Measurements from ENCODE around the gene MYL6. TPM values are rescaled to one million over a fixed set of nuclear protein-coding genes. Genes with fewer than 3 reads are reported as not detected.

Gene MYL6
- total RNA-seq, 1 experiment from 2014 or later: 932 TPM

DNA sequence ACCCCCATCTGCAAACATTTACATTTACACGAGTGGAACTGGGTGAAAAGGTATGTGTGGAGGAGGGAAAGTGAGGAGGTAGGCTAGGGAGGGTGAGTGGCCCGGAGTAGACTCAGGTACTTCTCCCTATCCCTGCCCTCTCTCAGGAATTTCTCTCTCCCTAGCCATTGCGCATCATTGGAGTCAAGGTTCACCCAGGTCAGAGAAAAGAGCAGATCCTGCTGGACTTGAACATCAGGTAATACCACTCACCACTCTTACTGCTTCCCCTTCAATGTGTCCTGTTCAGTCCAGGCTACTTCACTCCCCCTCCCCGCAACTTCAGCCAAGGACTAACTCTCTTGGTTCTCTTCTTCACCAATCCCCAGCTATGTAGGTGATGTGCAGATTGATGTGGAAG lies 27.3 kb upstream of the MYL6 start:
- peaks cover 46% of the 10 kb centered on the region for H3K36me3 Mint-ChIP-seq
- no peak for TF ChIP-seq EMX1 (CRISPR knock-in tag; IDR thresholded peaks at IDR 0.05)
- TF ChIP-seq, protein P1, sequence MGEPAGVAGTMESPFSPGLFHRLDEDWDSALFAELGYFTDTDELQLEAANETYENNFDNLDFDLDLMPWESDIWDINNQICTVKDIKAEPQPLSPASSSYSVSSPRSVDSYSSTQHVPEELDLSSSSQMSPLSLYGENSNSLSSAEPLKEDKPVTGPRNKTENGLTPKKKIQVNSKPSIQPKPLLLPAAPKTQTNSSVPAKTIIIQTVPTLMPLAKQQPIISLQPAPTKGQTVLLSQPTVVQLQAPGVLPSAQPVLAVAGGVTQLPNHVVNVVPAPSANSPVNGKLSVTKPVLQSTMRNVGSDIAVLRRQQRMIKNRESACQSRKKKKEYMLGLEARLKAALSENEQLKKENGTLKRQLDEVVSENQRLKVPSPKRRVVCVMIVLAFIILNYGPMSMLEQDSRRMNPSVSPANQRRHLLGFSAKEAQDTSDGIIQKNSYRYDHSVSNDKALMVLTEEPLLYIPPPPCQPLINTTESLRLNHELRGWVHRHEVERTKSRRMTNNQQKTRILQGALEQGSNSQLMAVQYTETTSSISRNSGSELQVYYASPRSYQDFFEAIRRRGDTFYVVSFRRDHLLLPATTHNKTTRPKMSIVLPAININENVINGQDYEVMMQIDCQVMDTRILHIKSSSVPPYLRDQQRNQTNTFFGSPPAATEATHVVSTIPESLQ (CRISPR knock-in tag; IDR thresholded peaks at IDR 0.05): no peak
- no peak for TF ChIP-seq ZMAT4 (CRISPR knock-in tag; IDR thresholded peaks at IDR 0.05)
- TF ChIP-seq SMAD3 (CRISPR knock-in tag; IDR thresholded peaks at IDR 0.05; ENCODE audit: borderline replicate concordance): no peak
- no peak for TF ChIP-seq IRF2 (CRISPR knock-in tag; IDR thresholded peaks at IDR 0.05; ENCODE audit: borderline replicate concordance, low read depth)
- no peaks in the 10 kb centered on the region; the same call in 1 of the 2 replicates for H3K27me3 Mint-ChIP-seq (ENCODE audit: low read depth)
- ATAC-seq: no peak
- H3K4me1 Mint-ChIP-seq: peaks cover 29% of the 10 kb centered on the region
- H3K9me3 Mint-ChIP-seq: no peaks in the 10 kb centered on the region
- peak overlapping the region; percentile 98; the same call in 1 of the 2 replicates for H3K4me3 Mint-ChIP-seq
- CTCF ChIA-PET: no interaction called here
- DNase-seq (ENCODE audit: low spot score): no peak
- POLR2A ChIA-PET: interaction anchor here (5.3 kb wide), 1 partner anchor 30 kb away, joined by 104 read pairs; the partner anchor contains the start of gene MYL6
- H3K27ac Mint-ChIP-seq: no peak overlapping the region; the same call in 1 of the 2 replicates

- H3K4me1 Mint-ChIP-seq: peaks cover 5% of the 10 kb centered on the region
- H3K4me3 Mint-ChIP-seq: no peak overlapping the region
- no peak overlapping the region for H3K27ac Mint-ChIP-seq
- POLR2A ChIA-PET: no interaction called here
- CTCF ChIA-PET: interaction anchor here (0.7 kb wide), 2 partner anchors 54 to 55 kb away, joined by 3 read pairs; no protein-coding TSS in a partner anchor
- H3K36me3 Mint-ChIP-seq: peaks cover 83% of the 10 kb centered on the region
- peaks cover 3% of the 10 kb centered on the region for H3K9me3 Mint-ChIP-seq
- no peak for DNase-seq (ENCODE audit: low spot score)
- no peaks in the 10 kb centered on the region for H3K27me3 Mint-ChIP-seq (ENCODE audit: low read depth)
- TF ChIP-seq ZBTB43 (CRISPR knock-in tag; IDR thresholded peaks at IDR 0.05): no peak
- TF ChIP-seq NFE2L1 (CRISPR knock-in tag; IDR thresholded peaks at IDR 0.05): no peak
- no peak for TF ChIP-seq KAT7 (CRISPR knock-in tag; IDR thresholded peaks at IDR 0.05; ENCODE audit: borderline replicate concordance)
- no peak for TF ChIP-seq GRHL2 (CRISPR knock-in tag; IDR thresholded peaks at IDR 0.05; ENCODE audit: insufficient replicate concordance, severe bottlenecking)
- no peak for TF ChIP-seq ZNF281 (CRISPR knock-in tag; IDR thresholded peaks at IDR 0.05)
- no peak for TF ChIP-seq RORB (CRISPR knock-in tag; IDR thresholded peaks at IDR 0.05)
- no peak for TF ChIP-seq ZNF671 (CRISPR knock-in tag; IDR thresholded peaks at IDR 0.05)
- no peak for TF ChIP-seq CBFB (CRISPR knock-in tag; IDR thresholded peaks at IDR 0.05; ENCODE audit: low read depth)
- no peak for ATAC-seq
These were observed 23.3 kb upstream of the MYL6 start for GRCh38 chr12:56134897-56135296.

DNA sequence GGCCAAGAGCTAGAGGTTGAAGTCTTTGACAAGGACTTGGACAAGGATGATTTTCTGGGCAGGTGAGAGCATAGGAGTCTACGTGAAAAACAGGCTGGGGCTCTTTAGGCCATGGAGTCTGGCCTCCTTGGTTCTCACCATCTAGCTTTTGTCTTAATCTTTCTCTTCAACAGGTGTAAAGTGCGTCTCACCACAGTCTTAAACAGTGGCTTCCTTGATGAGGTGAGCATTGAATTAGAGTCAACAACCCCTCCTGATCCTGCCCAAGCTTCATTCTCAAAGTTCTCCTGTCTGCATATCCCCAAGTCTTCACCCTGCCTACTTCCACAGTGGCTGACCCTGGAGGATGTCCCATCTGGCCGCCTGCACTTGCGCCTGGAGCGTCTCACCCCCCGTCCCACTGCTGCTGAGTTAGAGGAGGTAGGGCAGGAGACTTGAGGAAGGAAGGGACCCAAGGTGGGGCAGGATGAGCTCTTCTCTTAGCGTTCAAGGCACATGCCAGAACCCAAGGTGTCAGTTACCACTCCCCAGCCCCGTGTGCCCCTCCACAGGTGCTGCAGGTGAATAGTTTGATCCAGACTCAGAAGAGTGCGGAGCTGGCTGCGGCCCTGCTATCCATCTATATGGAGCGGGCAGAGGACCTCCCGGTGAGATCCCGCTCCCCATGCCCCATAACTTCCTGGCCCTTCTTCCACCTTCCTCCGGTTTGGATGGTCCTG lies 20.1 kb upstream of the MYL6 start:
- Mint-ChIP-seq H3K9me3 (peaks cover 12% of the 10 kb centered on the region), H3K27ac (no peak overlapping the region), H3K36me3 (peaks cover 83% of the 10 kb centered on the region), H3K27me3 (ENCODE audit: low read depth) (no peaks in the 10 kb centered on the region), H3K4me3 (no peak overlapping the region), H3K4me1 (no peaks in the 10 kb centered on the region)
- no peak for DNase-seq (ENCODE audit: low spot score)
- no peak for ATAC-seq
- CTCF ChIA-PET: interaction anchor here (1.2 kb wide), 1 partner anchor 10 kb away, joined by 3 read pairs; the partner anchor contains the start of gene ESYT1
- POLR2A ChIA-PET: interaction anchor here (0.6 to 0.9 kb wide), 2 partner anchors 27 to 28 kb away, joined by 3 read pairs; no protein-coding TSS in a partner anchor
- TF ChIP-seq E2F4 (CRISPR knock-in tag; IDR thresholded peaks at IDR 0.05; ENCODE audit: borderline replicate concordance, low read depth) (no peak), RELA (CRISPR knock-in tag; IDR thresholded peaks at IDR 0.05; ENCODE audit: borderline replicate concordance) (no peak), ZSCAN18 (CRISPR knock-in tag; IDR thresholded peaks at IDR 0.05) (no peak), ZMAT4 (CRISPR knock-in tag; IDR thresholded peaks at IDR 0.05) (no peak), ZNF671 (CRISPR knock-in tag; IDR thresholded peaks at IDR 0.05) (no peak), JUN (CRISPR knock-in tag; IDR thresholded peaks at IDR 0.05) (no peak), RORB (CRISPR knock-in tag; IDR thresholded peaks at IDR 0.05) (no peak)
- TF ChIP-seq, protein P2, sequence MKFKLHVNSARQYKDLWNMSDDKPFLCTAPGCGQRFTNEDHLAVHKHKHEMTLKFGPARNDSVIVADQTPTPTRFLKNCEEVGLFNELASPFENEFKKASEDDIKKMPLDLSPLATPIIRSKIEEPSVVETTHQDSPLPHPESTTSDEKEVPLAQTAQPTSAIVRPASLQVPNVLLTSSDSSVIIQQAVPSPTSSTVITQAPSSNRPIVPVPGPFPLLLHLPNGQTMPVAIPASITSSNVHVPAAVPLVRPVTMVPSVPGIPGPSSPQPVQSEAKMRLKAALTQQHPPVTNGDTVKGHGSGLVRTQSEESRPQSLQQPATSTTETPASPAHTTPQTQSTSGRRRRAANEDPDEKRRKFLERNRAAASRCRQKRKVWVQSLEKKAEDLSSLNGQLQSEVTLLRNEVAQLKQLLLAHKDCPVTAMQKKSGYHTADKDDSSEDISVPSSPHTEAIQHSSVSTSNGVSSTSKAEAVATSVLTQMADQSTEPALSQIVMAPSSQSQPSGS (CRISPR knock-in tag; IDR thresholded peaks at IDR 0.05; ENCODE audit: borderline replicate concordance, low read depth): no peak
